CMK (cell line): ENCODE measurements around the gene MPPED1.
A peak's percentile ranks its signal among the peaks of the same experiment; 100 is the strongest.

ENCODE experiments used
- DNase-seq: peaks from one replicate; pipeline ENCODE4 v3.0.0-alpha.2; 2010; ENCODE audit warnings: low read depth

Gene MPPED1

GRCh38 chr22:43521716-43522115 is 109.9 kb downstream of the MPPED1 start:
- DNase-seq = no peak

- DNase-seq = no peak
Measured at GRCh38 chr22:43526117-43526655, 114.4 kb downstream of the MPPED1 start.

- no peak for DNase-seq
Measured at GRCh38 chr22:43526946-43527345, 115.1 kb downstream of the MPPED1 start.

- no peak for DNase-seq
Measured at GRCh38 chr22:43528601-43529360, 117.0 kb downstream of the MPPED1 start.

- DNase-seq = no peak
Measured at GRCh38 chr22:43529461-43529860, 117.6 kb downstream of the MPPED1 start.

GRCh38 chr22:43529934-43530333 is 118.1 kb downstream of the MPPED1 start:
- DNase-seq = no peak

- DNase-seq = no peak
Measured at GRCh38 chr22:43530349-43531201, 118.8 kb downstream of the MPPED1 start.

GRCh38 chr22:43531651-43532050 is 119.8 kb downstream of the MPPED1 start:
- DNase-seq = no peak

- DNase-seq = no peak
Measured at GRCh38 chr22:43532301-43533155, 120.7 kb downstream of the MPPED1 start.

GRCh38 chr22:43533156-43533530 is 121.3 kb downstream of the MPPED1 start:
- no peak for DNase-seq

GRCh38 chr22:43533656-43534428 is 122.0 kb downstream of the MPPED1 start:
- DNase-seq = no peak

- no peak for DNase-seq
Measured at GRCh38 chr22:43534916-43535315, 123.1 kb downstream of the MPPED1 start.

- DNase-seq = no peak
Measured at GRCh38 chr22:43535336-43535735, 123.5 kb downstream of the MPPED1 start.

- no peak for DNase-seq
Measured at GRCh38 chr22:43535741-43536140, 123.9 kb downstream of the MPPED1 start.

- peak; percentile 3 for DNase-seq
Measured at GRCh38 chr22:43537019-43537585, 125.3 kb downstream of the MPPED1 start.

GRCh38 chr22:43539572-43540528 is 128.0 kb downstream of the MPPED1 start:
- DNase-seq = no peak

GRCh38 chr22:43540529-43540923 is 128.7 kb downstream of the MPPED1 start:
- DNase-seq = no peak

GRCh38 chr22:43541022-43541421 is 129.2 kb downstream of the MPPED1 start:
- no peak for DNase-seq

- no peak for DNase-seq
Measured at GRCh38 chr22:43541462-43542407, 129.9 kb downstream of the MPPED1 start.
